OCI-LY1 (cell line): ENCODE results near the gene MC2R.

Experiments used
- H2AFZ ChIP-seq: fragments of 200-600 bp; sonication (generic), shearing (Covaris generic); 2 replicates; pipeline ENCODE4 v1.6.0; 2014; ENCODE audit warnings: antibody characterized with exemption, mild to moderate bottlenecking, low read length
- H3F3A ChIP-seq: fragments of 200-600 bp; sonication (generic), shearing (Covaris generic); 2 replicates; pipeline ENCODE4 v1.6.0; 2014; ENCODE audit warnings: mild to moderate bottlenecking, antibody characterized with exemption, low read length, moderate library complexity; ENCODE audit not compliant: insufficient read depth
- H3K27ac ChIP-seq: fragments of 200-600 bp; sonication (generic); 2 replicates; pipeline ENCODE4 v1.5.1; 2014; ENCODE audit warnings: low read length, mixed run types, mild to moderate bottlenecking, low read depth; ENCODE audit not compliant: poor library complexity, severe bottlenecking
- H3K27me3 ChIP-seq: fragments of 200-600 bp; sonication (generic); 2 replicates; pipeline ENCODE4 v1.6.0; 2014; ENCODE audit warnings: antibody characterized with exemption, mild to moderate bottlenecking, low read length, moderate library complexity; ENCODE audit not compliant: insufficient read depth
- H3K36me3 ChIP-seq: fragments of 200-600 bp; sonication (generic); 2 replicates; pipeline ENCODE4 v1.6.1; 2014; ENCODE audit warnings: mild to moderate bottlenecking, antibody characterized with exemption, low read length, moderate library complexity, mixed read lengths; ENCODE audit not compliant: insufficient read depth
- H3K4me1 ChIP-seq: fragments of 200-600 bp; sonication (generic); 2 replicates; pipeline ENCODE4 v1.5.1; 2014; ENCODE audit warnings: mild to moderate bottlenecking, low read length, moderate library complexity; ENCODE audit not compliant: insufficient read depth, severe bottlenecking
- H3K4me2 ChIP-seq: fragments of 200-600 bp; sonication (generic), shearing (Covaris generic); 2 replicates; pipeline ENCODE4 v1.6.1; 2014; ENCODE audit warnings: low read length
- H3K4me3 ChIP-seq: fragments of 200-600 bp; sonication (generic); 2 replicates; pipeline ENCODE4 v1.5.1; 2014; ENCODE audit warnings: low read length, low read depth, mild to moderate bottlenecking, mixed read lengths; ENCODE audit not compliant: poor library complexity, severe bottlenecking
- H3K79me2 ChIP-seq: fragments of 200-600 bp; shearing (Covaris generic); 2 replicates; pipeline ENCODE4 v1.6.1; 2016; ENCODE audit warnings: mixed run types, low read length, mixed read lengths; ENCODE audit not compliant: insufficient read depth
- H3K9ac ChIP-seq: fragments of 200-600 bp; sonication (generic), shearing (Covaris generic); 2 replicates; pipeline ENCODE4 v1.6.1; 2014; ENCODE audit warnings: mild to moderate bottlenecking, low read length, mixed read lengths
- H3K9me2 ChIP-seq: fragments of 200-600 bp; sonication (generic), shearing (Covaris generic); 2 replicates; pipeline ENCODE4 v1.6.1; 2014; ENCODE audit warnings: low read depth, mild to moderate bottlenecking, low read length, mixed read lengths
- H3K9me3 ChIP-seq: fragments of 200-600 bp; shearing (Covaris generic); 2 replicates; pipeline ENCODE4 v1.6.1; 2014; ENCODE audit warnings: low read length, mixed read lengths
- H4K20me1 ChIP-seq: fragments of 200-600 bp; sonication (generic), shearing (Covaris generic); 2 replicates; pipeline ENCODE4 v1.6.0; 2016; ENCODE audit warnings: mild to moderate bottlenecking, low read length; ENCODE audit not compliant: insufficient read depth
- CTCF ChIP-seq: fragments of 200-600 bp; sonication (generic), shearing (Covaris generic); IDR thresholded peaks from 2 replicates; pipeline ENCODE4 v1.5.1; 2017; ENCODE audit warnings: mild to moderate bottlenecking, antibody characterized with exemption, low read length, moderate library complexity, mixed read lengths
- EZH2 ChIP-seq: fragments of 200-600 bp; sonication (generic), shearing (Covaris generic); IDR thresholded peaks from 2 replicates; pipeline ENCODE4 v1.8.0; 2017; ENCODE audit warnings: borderline replicate concordance, mixed run types, mild to moderate bottlenecking, antibody characterized with exemption, low read length, moderate library complexity, mixed read lengths

MC2R gene

GRCh38 chr18:13915995-13916431 is 677 bp upstream of the MC2R start:
- TF ChIP-seq CTCF (no peak), EZH2 (no peak)
- H3K9ac ChIP-seq: no peak overlapping the region
- no peaks in the 10 kb centered on the region for H3F3A ChIP-seq
- H3K4me3 ChIP-seq: no peak overlapping the region
- H3K9me2 ChIP-seq: no peaks in the 10 kb centered on the region
- H3K4me2 ChIP-seq: no peak overlapping the region
- no peak overlapping the region for H2AFZ ChIP-seq
- no peaks in the 10 kb centered on the region; the same call in 1 of the 2 replicates for H3K27me3 ChIP-seq
- H4K20me1 ChIP-seq: no peaks in the 10 kb centered on the region
- H3K79me2 ChIP-seq: no peaks in the 10 kb centered on the region
- H3K9me3 ChIP-seq: no peaks in the 10 kb centered on the region
- H3K4me1 ChIP-seq: no peaks in the 10 kb centered on the region
- no peak overlapping the region for H3K27ac ChIP-seq
- no peaks in the 10 kb centered on the region for H3K36me3 ChIP-seq

DNA sequence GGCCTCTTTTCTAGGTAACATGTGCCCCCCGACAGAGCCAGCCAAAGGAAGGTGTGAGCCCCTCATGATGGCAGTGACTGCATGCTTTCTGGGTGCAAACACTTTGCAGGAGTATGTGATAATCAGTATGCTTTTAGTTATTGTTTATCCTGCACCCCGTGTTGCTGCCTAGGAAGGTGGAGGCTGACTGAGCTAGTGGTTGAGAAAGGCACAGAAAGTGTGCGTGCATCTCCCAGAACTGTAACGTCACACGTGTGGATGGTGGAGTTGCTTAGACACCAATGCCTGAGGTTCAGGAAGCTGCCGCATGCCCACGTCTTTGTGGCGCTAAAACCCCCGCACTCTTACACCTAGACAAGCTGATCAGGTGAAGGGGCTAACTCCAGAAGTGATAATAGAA is 580 bp downstream of the MC2R start:
- H3K9me3 ChIP-seq: no peaks in the 10 kb centered on the region
- H3K36me3 ChIP-seq: no peaks in the 10 kb centered on the region
- no peaks in the 10 kb centered on the region; the same call in 1 of the 2 replicates for H3K27me3 ChIP-seq
- no peak overlapping the region for H3K4me2 ChIP-seq
- no peak overlapping the region for H3K4me3 ChIP-seq
- H4K20me1 ChIP-seq: no peaks in the 10 kb centered on the region
- H2AFZ ChIP-seq: no peak overlapping the region
- H3K9me2 ChIP-seq: no peaks in the 10 kb centered on the region
- no peak for TF ChIP-seq CTCF
- TF ChIP-seq EZH2: no peak
- H3K9ac ChIP-seq: no peak overlapping the region
- H3F3A ChIP-seq: no peaks in the 10 kb centered on the region
- H3K4me1 ChIP-seq: no peaks in the 10 kb centered on the region
- no peaks in the 10 kb centered on the region for H3K79me2 ChIP-seq
- H3K27ac ChIP-seq: no peak overlapping the region

DNA sequence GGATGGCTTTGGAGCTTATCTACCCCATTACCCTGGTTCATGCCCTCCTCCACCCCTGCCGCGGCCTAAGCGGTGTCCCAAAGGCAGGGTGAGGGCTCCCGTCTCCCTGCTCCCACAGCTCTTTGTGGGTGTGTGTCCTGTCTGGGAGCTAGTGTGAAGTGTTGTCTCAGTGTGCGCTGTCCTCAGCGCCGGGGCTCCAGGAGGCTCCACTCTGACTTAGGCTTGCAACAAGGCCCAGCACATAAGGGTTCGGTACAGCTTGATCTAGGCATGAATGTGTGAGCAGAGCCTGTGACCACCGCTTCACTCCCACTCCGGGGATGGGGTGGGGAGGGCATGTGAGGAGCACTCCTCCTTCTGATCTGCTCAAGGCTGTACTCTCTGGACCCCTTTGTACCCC is 1.2 kb downstream of the MC2R start:
- Histone ChIP-seq H3K9ac (no peak overlapping the region), H4K20me1 (no peaks in the 10 kb centered on the region), H3K4me2 (no peak overlapping the region), H3K27ac (no peak overlapping the region), H3K4me3 (no peak overlapping the region), H3K27me3 (no peaks in the 10 kb centered on the region; the same call in 1 of the 2 replicates), H3K79me2 (no peaks in the 10 kb centered on the region), H3K36me3 (no peaks in the 10 kb centered on the region), H3F3A (no peaks in the 10 kb centered on the region), H3K4me1 (no peaks in the 10 kb centered on the region), H2AFZ (no peak overlapping the region), H3K9me3 (no peaks in the 10 kb centered on the region), H3K9me2 (no peaks in the 10 kb centered on the region)
- no peak for TF ChIP-seq CTCF
- no peak for TF ChIP-seq EZH2
